Neuronal stem cell (in vitro differentiated cells): ENCODE data around the gene GLTP.

Source experiments
- DNase-seq: peaks from one replicate; pipeline ENCODE4 v3.0.0-alpha.2; 2013; ENCODE audit warnings: low spot score
- H2AFZ ChIP-seq: one replicate; pipeline ENCODE4 v1.6.1; 2013; ENCODE audit warnings: mild to moderate bottlenecking, low read length, inconsistent platforms
- H2AK5ac ChIP-seq: 2 replicates; pipeline ENCODE4 v1.6.1; 2013; ENCODE audit warnings: low read depth, mild to moderate bottlenecking, inconsistent platforms, low read length, moderate library complexity, mixed read lengths
- H2BK120ac ChIP-seq: 2 replicates; pipeline ENCODE4 v1.6.1; 2013; ENCODE audit warnings: low read depth, mild to moderate bottlenecking, inconsistent platforms, low read length, moderate library complexity, mixed read lengths
- H2BK12ac ChIP-seq: one replicate; pipeline ENCODE4 v1.6.1; 2013; ENCODE audit warnings: low read length, inconsistent platforms
- H2BK15ac ChIP-seq: 2 replicates; pipeline ENCODE4 v1.6.1; 2013; ENCODE audit warnings: mild to moderate bottlenecking, low read length, inconsistent platforms, mixed read lengths
- H2BK5ac ChIP-seq: one replicate; pipeline ENCODE4 v1.6.1; 2013; ENCODE audit warnings: inconsistent platforms, mild to moderate bottlenecking, low read length, moderate library complexity
- H3K14ac ChIP-seq: one replicate; pipeline ENCODE4 v1.6.1; 2013; ENCODE audit warnings: low read length, inconsistent platforms
- H3K18ac ChIP-seq: 2 replicates; pipeline ENCODE4 v1.6.1; 2013; ENCODE audit warnings: low read length, inconsistent platforms
- H3K23ac ChIP-seq: 2 replicates; pipeline ENCODE4 v1.6.1; 2013; ENCODE audit warnings: low read depth, mild to moderate bottlenecking, mixed read lengths, low read length, inconsistent platforms; ENCODE audit not compliant: poor library complexity
- H3K27ac ChIP-seq: replicated peaks from 3 replicates; pipeline ENCODE4 v1.5.1; 2013; ENCODE audit warnings: low read length, inconsistent platforms
- H3K27me3 ChIP-seq, 3 experiments: 2 replicates each; pipeline ENCODE4 v1.6.1; 2013; ENCODE audit warnings: low read length in 3 of 3, mild to moderate bottlenecking in 2 of 3, inconsistent platforms in 1 of 3, low read depth in 1 of 3, mixed read lengths in 1 of 3, moderate library complexity in 1 of 3; ENCODE audit not compliant: control insufficient read depth in 3 of 3, insufficient read depth in 3 of 3
- H3K36me3 ChIP-seq, 2 donors: replicated peaks in 1 of 2; 2 replicates each; pipeline ENCODE4 v1.6.1; 2013; ENCODE audit warnings: low read length in 2 of 2; ENCODE audit not compliant: control insufficient read depth in 2 of 2, insufficient read depth in 2 of 2
- H3K4ac ChIP-seq: 2 replicates; pipeline ENCODE4 v1.6.1; 2013; ENCODE audit warnings: inconsistent platforms, mild to moderate bottlenecking, low read length, moderate library complexity
- H3K4me1 ChIP-seq, 2 donors: 1 replicate in 1 of 2; 2 replicates in 1 of 2; pipeline ENCODE4 v1.6.1; 2013; ENCODE audit warnings: low read length in 2 of 2, low read depth in 1 of 2; ENCODE audit not compliant: control insufficient read depth in 2 of 2, insufficient read depth in 1 of 2
- H3K4me2 ChIP-seq: one replicate; pipeline ENCODE4 v1.6.1; 2013; ENCODE audit warnings: mild to moderate bottlenecking, low read length, inconsistent platforms; ENCODE audit not compliant: insufficient read depth, poor library complexity, severe bottlenecking
- H3K4me3 ChIP-seq, 2 donors: 2 replicates each; pipeline ENCODE4 v1.5.1; 2013; ENCODE audit warnings: low read length in 2 of 2, mild to moderate bottlenecking in 2 of 2, inconsistent platforms in 1 of 2, moderate library complexity in 1 of 2
- H3K79me1 ChIP-seq: one replicate; pipeline ENCODE4 v1.6.1; 2013; ENCODE audit warnings: low read depth, mild to moderate bottlenecking, inconsistent platforms, low read length, moderate library complexity
- H3K9ac ChIP-seq: one replicate; pipeline ENCODE4 v1.6.1; 2013; ENCODE audit warnings: mild to moderate bottlenecking, low read depth, low read length, inconsistent platforms; ENCODE audit not compliant: poor library complexity
- H3K9me3 ChIP-seq, 2 donors: replicated peaks in 1 of 2; 2 replicates each; pipeline versions ENCODE3 to v1.6.1; 2013; ENCODE audit warnings: low read length in 2 of 2, mild to moderate bottlenecking in 2 of 2, inconsistent platforms in 1 of 2, low read depth in 1 of 2, mixed read lengths in 1 of 2, moderate library complexity in 1 of 2; ENCODE audit not compliant: control insufficient read depth in 2 of 2, insufficient read depth in 1 of 2
- H4K8ac ChIP-seq: one replicate; pipeline ENCODE4 v1.6.1; 2013; ENCODE audit warnings: low read depth, mild to moderate bottlenecking, inconsistent platforms, low read length, moderate library complexity
- H4K91ac ChIP-seq: one replicate; pipeline ENCODE4 v1.6.1; 2013; ENCODE audit warnings: low read length, low read depth, mild to moderate bottlenecking, inconsistent platforms; ENCODE audit not compliant: poor library complexity
- WGBS, 2 donors: extraction: QIAGEN DNeasy Blood & Tissue Kit; methylation state at CpG; one replicate each; pipeline ENCODE4 v1.1.7; 2013; ENCODE audit warnings: missing lambda C conversion rate in 2 of 2, mixed read lengths in 1 of 2; ENCODE audit not compliant: insufficient read length in 2 of 2, insufficient replicate concordance in 1 of 2; ENCODE audit errors: extremely low coverage in 2 of 2; 5-methylcytosine and 5-hydroxymethylcytosine counted together

Gene GLTP

DNA sequence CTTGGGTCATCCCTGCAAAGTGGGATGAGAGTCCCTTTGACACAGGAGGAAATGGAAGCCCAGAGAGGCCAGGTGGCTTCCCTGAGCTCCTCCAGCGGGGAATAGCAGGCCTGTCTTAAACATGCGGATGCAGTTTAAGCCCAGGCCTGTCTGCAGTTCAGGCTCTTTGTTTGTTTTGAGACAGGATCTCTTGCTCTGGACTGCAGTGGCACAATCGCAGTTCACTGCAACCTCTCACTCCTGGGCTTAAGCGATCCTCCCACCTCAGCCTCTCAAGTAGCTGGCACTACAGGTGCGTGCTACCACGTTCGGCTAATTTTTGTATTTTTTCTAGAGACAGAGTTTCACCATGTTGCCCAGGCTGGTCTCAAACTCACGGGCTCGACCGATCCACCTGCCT, 50.7 kb downstream of the GLTP start:
- WGBS, 2 donors, result no CpG with 5 or more reads among the region's 10 CpGs

DNA sequence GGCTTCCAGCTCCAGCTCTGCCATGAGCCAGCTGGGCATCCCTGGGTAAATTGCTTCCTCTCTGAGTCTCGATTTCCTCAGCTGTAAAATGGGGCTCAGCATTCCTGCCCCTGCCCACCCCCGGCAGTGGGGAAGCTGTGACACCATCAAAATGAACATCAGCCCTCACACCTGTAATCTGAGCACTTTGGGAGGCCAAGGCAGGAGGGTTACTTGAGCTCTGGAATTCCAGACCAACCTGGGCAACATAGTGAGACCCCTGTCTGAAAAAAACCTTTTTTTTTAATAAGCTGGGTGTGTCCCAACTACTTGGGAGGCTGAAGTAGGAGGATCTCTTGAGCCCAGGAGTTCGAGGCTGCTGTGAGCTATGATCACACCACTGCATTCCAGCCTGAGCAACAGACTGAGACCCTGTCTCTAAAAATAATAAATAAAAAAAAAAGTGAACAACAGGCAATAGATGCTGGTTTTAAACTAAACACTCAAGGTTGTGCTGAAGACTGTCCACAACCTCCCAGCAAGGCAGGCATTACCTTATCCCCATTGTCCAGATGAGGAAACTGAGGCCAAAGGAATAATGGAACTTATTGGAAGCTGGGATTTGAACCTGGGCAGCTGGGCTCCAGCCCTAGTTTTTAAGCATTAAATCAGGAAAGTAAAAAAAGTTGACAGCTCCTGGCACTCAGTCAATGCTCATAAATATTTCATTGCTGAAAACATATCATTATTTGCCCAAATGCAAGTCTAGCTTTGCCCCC, 51.4 kb downstream of the GLTP start:
- H3K4me1 ChIP-seq, result no peaks in the 10 kb centered on the region
- H2AFZ ChIP-seq, result no peak overlapping the region
- H3K79me1 ChIP-seq, result no peaks in the 10 kb centered on the region
- H4K91ac ChIP-seq, result no peak overlapping the region
- DNase-seq, result no peak
- no CpG with 5 or more reads among the region's 3 CpGs for WGBS, 2 donors
- H3K23ac ChIP-seq, result no peak overlapping the region
- no peak overlapping the region for H3K4me2 ChIP-seq
- no peak overlapping the region for H2BK15ac ChIP-seq
- H3K27me3 ChIP-seq, result peaks cover 0 to 50% (median 2%) of the 10 kb centered on the region in 3 experiments
- peak overlapping the region; percentile 28 for H2AK5ac ChIP-seq
- no peak overlapping the region for H2BK12ac ChIP-seq
- H3K9me3 ChIP-seq, result no peaks in the 10 kb centered on the region
- H3K36me3 ChIP-seq, result no peaks in the 10 kb centered on the region
- no peak overlapping the region for H3K18ac ChIP-seq
- H3K27ac ChIP-seq, result no peak overlapping the region
- H2BK5ac ChIP-seq, result no peak overlapping the region
- H3K4ac ChIP-seq, result no peak overlapping the region
- no peak overlapping the region for H3K14ac ChIP-seq
- H3K4me3 ChIP-seq, result no peak overlapping the region
- no peak overlapping the region for H2BK120ac ChIP-seq
- H4K8ac ChIP-seq, result no peak overlapping the region
- no peak overlapping the region for H3K9ac ChIP-seq

More for the DNA sequence above, 50.7 kb downstream of the GLTP start:
- H2BK5ac ChIP-seq, result no peak overlapping the region
- H2AFZ ChIP-seq, result no peak overlapping the region
- H3K79me1 ChIP-seq, result no peaks in the 10 kb centered on the region
- H2AK5ac ChIP-seq, result peak overlapping the region; percentile 28
- H3K14ac ChIP-seq, result no peak overlapping the region
- no peaks in the 10 kb centered on the region for H3K9me3 ChIP-seq
- no peak overlapping the region for H2BK120ac ChIP-seq
- no peak overlapping the region for H3K4me2 ChIP-seq
- no peak for DNase-seq
- no peak overlapping the region for H4K8ac ChIP-seq
- no peak overlapping the region for H2BK12ac ChIP-seq
- no peaks in the 10 kb centered on the region for H3K36me3 ChIP-seq
- no peak overlapping the region for H3K4me3 ChIP-seq
- no peak overlapping the region for H2BK15ac ChIP-seq
- no peak overlapping the region for H3K18ac ChIP-seq
- no peak overlapping the region for H3K4ac ChIP-seq
- no peak overlapping the region for H3K27ac ChIP-seq
- no peak overlapping the region for H3K9ac ChIP-seq
- no peak overlapping the region for H4K91ac ChIP-seq
- peaks cover 0 to 50% (median 2%) of the 10 kb centered on the region in 3 experiments for H3K27me3 ChIP-seq
- H3K4me1 ChIP-seq, result no peaks in the 10 kb centered on the region
- no peak overlapping the region for H3K23ac ChIP-seq

DNA sequence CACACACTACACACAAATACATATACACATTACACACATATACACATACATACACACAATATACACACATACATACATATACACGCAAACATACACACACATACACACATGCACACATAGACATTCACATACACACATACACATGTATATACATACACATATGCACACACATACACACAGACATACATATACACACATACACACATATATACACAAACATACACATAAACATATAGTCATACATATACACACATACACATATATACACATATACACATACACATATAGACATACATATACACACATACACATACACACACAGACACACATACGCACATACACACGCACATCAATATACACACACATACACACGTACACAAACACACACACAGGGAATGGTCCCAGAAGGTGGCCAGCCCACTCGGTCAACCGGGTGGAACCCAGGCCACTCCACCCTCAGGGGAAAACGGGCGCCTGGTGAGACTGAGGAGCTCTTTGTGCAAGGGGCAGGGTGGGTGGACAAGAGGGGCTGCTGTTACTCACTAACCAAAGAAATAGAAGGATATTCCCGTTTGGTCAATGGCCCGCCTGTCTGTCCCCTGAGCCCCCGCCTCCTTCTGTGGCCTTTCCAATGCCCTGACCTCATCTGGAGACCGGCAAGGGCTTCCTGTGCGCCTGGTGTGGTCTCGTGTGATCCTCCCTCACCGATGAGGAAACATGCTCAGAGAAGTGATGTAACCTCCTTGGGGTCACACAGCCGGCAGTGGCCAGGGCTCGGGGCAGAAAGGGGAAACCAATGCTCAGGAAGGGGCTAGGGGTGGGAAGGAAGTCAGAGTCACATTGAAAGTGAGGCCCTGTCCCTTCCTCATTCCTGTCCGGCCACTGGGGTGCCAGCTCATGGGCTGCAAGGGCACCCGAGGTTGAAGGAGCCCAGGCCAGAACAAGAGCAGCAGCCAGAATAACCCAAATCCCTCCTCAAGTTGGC, 52.5 kb downstream of the GLTP start:
- DNase-seq, result no peak
- Histone ChIP-seq H3K14ac (no peak overlapping the region), H4K91ac (no peak overlapping the region)

DNA sequence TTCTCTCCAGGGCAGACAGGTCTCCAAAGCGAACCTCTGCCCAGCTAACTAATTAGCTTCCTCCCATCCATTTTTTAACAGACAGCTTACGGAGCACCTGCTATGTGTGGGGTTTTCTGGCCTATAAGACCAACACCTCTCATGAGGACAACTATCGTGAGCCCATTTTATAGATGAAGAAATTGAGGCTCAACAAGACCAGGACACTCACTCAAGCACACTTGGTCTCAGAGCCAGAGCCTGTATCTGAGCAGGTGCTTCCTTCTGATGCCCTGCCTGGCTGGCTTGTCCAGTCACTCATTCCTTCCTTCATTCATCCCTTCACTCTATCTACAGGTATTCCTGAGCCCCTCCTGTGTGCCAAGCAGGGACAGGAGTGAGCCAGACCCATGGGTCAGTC, 53.3 kb downstream of the GLTP start:
- H3K4ac ChIP-seq, result no peak overlapping the region
- no peaks in the 10 kb centered on the region for H3K9me3 ChIP-seq
- H3K27ac ChIP-seq, result no peak overlapping the region
- no peak overlapping the region for H3K18ac ChIP-seq
- no peak overlapping the region for H4K8ac ChIP-seq
- H3K27me3 ChIP-seq, result peaks cover 0 to 40% (median 0%) of the 10 kb centered on the region in 3 experiments
- DNase-seq, result no peak
- H2BK5ac ChIP-seq, result no peak overlapping the region
- no peak overlapping the region for H2BK12ac ChIP-seq
- H3K23ac ChIP-seq, result no peak overlapping the region
- no peak overlapping the region for H3K14ac ChIP-seq
- no peak overlapping the region for H2BK120ac ChIP-seq
- H3K79me1 ChIP-seq, result no peaks in the 10 kb centered on the region
- no peak overlapping the region for H2BK15ac ChIP-seq
- no peak overlapping the region for H3K9ac ChIP-seq
- no peak overlapping the region for H4K91ac ChIP-seq
- no peak overlapping the region for H3K4me3 ChIP-seq
- WGBS, 2 donors, result no CpG with 5 or more reads among the region's 3 CpGs
- H3K36me3 ChIP-seq, result no peaks in the 10 kb centered on the region
- H3K4me1 ChIP-seq, result peaks cover 3 to 4% of the 10 kb centered on the region in 2 donors
- no peak overlapping the region for H2AFZ ChIP-seq
- H3K4me2 ChIP-seq, result no peak overlapping the region
- no peak overlapping the region for H2AK5ac ChIP-seq

More for the DNA sequence above, 52.5 kb downstream of the GLTP start:
- Histone ChIP-seq H2AK5ac (peak overlapping the region; percentile 20), H4K8ac (no peak overlapping the region), H3K9ac (no peak overlapping the region), H3K4me3 (no peak overlapping the region), H3K79me1 (no peaks in the 10 kb centered on the region), H3K9me3 (no peaks in the 10 kb centered on the region), H3K4me1 (no peaks in the 10 kb centered on the region), H3K27ac (no peak overlapping the region), H3K27me3 (peaks cover 0 to 43% (median 1%) of the 10 kb centered on the region in 3 experiments), H3K4ac (no peak overlapping the region), H2BK120ac (no peak overlapping the region), H2BK15ac (no peak overlapping the region), H3K36me3 (no peaks in the 10 kb centered on the region), H2BK12ac (no peak overlapping the region), H3K18ac (no peak overlapping the region), H3K23ac (no peak overlapping the region), H2BK5ac (no peak overlapping the region), H2AFZ (no peak overlapping the region), H3K4me2 (no peak overlapping the region)
- WGBS, 2 donors, result 96% methylated on average over 2 of the region's 19 CpGs; no CpG with 5 or more reads in 1 of the 2 donors
